ENCODE measurements around the gene CDC42BPB.

GRCh38 chr14:102929241-102930137 is 127.9 kb downstream of the CDC42BPB start:
- TF ChIP-seq CTCF (IDR thresholded peaks at IDR 0.05), result no peak
- TF ChIP-seq POLR2A (IDR thresholded peaks at IDR 0.05), result no peak
